Suppressor macrophage treated with lipopolysaccharide for 1 hour (primary cell): ENCODE measurements around the gene SH3RF3.
"Not testable (repeated sequence)": the region's sequence is repeated elsewhere in the genome, so short reads cannot be mapped to it uniquely, and the experiment has no call there.

Experiments used
- DNase-seq, 3 donors: peaks; one replicate each; pipeline ENCODE4 v3.0.0-alpha.2; 2020 to 2022

SH3RF3 gene

DNA sequence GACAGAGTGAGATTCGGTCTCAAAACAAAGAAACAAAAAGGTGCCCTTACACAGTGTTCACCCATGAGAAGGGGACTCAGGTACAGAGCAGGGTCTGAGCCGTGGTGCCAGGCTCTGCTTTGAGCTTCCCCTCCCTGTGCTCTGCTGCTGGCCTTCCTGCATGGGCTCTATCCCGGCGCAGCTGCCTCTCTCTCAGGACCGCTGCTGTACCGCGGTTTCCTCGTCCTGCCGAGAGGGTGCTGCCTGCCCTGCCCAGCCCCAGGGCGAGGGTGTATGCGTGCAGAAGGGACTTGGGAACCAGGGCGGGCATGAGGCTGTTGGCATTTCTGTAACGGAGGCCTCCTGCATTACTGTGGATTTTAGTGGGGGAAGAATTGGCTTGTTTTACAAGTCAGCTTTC is 30.1 kb downstream of the SH3RF3 start:
- DNase-seq = no peak

- no peak for DNase-seq
Measured at GRCh38 chr2:109160714-109161440, 31.9 kb downstream of the SH3RF3 start.

DNA sequence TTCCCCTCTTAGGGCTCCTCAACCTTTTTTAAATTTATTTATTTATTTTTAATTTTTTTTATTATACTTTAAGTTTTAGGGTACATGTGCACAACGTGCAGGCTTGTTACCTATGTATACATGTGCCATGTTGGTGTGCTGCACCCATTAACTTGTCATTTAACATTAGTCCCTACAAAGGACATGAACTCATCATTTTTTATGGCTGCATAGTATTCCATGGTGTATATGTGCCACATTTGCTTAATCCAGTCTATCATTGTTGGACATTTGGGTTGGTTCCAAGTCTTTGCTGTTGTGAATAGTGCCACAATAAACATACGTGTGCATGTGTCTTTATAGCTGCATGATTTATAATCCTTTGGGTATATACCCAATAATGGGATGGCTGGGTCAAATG is 33.4 kb downstream of the SH3RF3 start:
- not testable (repeated sequence) for DNase-seq

DNA sequence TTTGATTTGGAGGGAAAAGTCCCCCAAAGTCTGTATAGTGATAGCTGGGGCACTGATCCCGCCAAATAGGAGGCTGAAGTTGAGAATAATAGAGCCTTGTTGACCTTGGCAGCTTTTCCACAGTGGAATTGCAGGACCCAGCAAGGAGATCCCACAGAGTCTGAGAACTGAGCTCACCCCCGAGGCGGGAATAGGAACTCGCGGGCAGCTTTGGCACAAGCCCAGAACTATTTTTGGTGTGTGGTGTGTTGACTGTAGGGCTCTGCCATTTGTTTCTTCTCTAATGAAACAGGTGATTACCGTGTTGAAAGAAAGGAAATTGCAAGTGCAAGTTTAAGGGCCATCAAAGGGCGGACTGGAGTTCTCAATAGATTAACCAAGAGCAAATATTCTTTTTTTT is 34.0 kb downstream of the SH3RF3 start:
- DNase-seq = peak in 1 of 3 donors; percentile 10

GRCh38 chr2:109164311-109164710 is 35.3 kb downstream of the SH3RF3 start:
- DNase-seq = no peak

- DNase-seq = peak; percentile 32 to 44 (median 36)
Measured at GRCh38 chr2:109164739-109165221, 35.8 kb downstream of the SH3RF3 start.

DNA sequence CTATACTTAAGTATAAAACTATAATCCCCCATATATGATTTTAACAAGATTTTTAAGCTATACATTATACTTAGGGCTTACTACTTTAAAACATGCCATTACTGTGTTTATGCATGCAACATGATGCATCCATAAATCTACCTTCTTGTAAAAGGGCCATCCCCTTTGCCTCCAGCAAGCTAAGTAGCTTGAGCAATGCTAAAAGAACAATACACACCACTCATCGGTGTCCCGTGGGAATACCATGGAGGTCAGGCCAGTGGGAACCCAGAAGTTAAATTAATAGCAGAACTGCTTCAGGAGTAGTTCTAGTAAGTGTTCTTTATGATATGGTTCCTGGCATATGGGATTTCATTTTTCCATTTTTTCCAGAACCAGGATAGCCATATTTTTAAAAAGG is 37.8 kb downstream of the SH3RF3 start:
- DNase-seq = no peak

DNA sequence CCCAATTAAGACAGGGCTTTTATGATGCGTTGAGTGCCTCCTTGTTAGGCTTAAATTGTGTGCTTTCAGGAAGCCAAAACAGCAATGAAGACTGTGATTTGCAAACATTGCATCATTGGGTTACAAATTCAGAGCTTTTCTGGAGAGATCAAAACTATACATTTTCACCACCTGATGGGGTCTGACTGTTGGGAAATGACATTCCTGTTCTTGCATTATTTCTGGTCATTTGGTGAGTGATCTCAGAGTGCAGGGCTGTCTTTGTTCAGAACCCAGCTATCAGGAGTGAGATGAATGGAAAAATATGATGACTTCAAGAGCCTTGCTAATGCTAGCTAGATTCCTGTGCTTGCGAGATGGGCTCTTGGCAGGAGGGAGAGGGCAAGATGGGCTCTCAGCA is 39.1 kb downstream of the SH3RF3 start:
- DNase-seq = no peak

DNA sequence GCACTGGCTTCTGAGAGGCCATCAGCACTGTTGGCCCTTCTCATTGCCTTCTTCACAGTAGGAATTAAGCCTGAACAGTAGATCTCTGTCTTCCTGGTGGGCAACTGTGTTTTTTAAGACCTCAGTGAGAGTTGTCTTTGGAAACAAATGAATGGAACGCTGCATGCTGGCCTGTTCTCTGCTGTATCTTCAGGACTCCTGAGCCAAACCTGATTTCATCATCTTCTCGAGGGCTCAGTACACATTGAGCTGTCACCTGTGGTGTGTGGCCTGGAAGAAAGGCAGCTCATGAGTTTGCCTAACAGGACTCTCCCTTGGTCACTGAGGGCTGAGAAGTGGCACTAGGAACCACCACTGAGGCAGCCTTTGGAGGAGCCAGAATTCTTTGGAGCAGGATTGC is 39.7 kb downstream of the SH3RF3 start:
- no peak for DNase-seq

DNA sequence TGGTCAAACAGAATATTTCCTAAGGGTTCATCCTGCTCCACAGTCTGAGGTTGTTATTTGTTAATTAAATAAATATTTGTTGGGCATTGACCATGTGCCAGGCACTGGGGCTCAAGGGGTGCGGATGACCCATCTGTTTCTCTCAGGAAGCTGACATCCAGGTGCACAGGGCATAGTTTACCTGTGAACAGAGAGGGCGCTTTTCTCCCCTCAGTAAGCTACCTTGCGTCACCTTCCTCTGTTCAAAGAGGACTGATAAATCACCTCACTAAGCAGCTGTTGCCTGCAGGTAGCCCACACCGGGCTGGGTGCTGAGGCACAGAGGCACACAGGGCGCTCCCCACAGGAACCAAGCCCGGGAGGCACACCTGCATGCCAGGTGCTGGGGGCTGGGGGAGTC is 41.6 kb downstream of the SH3RF3 start:
- no peak for DNase-seq

DNA sequence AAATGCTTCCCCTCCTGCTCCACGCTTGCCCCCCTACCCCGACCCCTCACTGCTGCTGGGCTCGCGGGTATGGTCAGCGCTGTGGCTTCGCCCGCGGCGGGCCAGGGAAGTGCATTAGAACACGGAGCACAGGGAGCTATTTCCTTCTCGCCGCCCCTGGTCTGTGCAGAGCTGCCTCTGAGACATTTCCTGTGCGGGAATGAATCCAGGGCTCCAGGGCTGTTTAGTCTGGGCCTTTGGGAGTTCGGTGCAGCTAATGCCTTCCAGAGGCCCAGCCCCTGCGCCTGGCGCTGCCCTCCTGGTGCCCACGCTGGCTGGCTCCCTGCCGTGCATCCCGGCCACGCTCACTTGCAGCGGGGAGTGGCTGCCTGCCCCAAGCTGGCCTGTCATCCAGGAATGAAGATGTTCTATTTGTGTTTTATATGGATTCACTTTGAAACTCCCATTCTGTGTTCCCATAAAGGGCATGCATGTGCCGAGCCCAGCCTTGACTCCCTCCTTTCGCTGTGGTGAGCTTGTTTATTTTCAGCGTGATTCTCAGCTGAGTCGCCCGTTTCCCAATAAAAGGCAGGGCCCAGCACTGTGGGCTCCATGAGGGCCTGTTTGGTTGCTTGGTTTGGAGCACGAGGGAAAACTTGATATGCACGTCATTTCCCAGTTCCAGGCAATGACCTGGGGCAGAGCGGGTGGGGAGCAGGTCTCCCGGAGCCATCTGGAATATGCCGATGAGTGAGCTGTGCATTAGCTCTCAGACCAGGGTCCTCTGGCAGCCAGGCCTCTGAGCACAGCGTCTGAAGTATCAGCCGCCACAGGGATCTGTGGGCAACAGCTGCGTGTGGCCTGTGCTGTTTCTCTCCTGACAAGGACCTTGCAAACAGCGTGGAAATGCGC is 42.7 kb downstream of the SH3RF3 start:
- DNase-seq = peak in 1 of 3 donors; percentile 8

DNA sequence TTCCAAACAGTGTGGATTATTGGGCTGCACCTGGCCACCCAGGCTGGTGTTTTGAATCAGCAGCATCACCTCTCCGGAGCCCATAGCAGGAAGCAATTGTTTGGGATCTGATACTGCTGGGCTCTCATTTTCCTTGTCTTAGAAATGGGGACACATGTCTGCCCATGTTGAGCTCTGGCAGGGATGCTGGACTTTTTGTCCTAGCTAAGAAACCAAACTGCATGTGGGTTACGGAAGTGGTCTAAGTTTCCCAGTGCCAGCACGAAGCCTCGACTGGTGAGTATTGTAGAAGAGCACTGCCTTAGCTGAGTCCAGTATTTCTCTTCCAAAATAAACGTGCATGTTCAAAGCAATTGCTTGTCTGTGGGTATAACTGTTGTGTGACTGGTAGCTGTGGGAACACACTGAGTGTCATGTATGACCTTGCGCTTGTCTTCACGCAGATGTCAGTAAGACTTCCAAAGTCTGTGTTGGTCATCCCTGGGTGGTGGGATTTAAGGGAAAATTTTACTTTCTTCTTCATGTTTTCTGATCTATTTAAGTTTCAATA is 43.6 kb downstream of the SH3RF3 start:
- DNase-seq = no peak

GRCh38 chr2:109173311-109174171 is 44.5 kb downstream of the SH3RF3 start:
- DNase-seq = no peak

DNA sequence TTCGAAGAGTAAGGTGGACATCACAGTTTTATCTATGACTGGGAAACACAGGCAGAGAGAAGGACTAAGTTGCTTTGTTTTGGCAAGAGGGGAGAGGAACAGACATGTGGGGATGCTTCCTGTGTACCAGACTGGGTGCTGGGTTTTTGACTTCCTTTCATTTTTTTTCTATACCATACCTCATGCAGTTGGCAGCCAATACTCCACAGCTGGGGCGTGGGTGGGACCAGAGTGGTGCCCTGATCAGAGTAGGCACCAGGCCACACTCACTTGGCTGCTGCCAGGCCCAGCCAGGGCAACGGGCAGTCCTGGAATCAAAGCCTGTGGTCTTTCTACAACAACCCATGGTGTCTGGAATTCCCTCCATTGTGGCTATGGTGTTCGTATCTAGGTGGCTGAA is 45.2 kb downstream of the SH3RF3 start:
- no peak for DNase-seq

DNA sequence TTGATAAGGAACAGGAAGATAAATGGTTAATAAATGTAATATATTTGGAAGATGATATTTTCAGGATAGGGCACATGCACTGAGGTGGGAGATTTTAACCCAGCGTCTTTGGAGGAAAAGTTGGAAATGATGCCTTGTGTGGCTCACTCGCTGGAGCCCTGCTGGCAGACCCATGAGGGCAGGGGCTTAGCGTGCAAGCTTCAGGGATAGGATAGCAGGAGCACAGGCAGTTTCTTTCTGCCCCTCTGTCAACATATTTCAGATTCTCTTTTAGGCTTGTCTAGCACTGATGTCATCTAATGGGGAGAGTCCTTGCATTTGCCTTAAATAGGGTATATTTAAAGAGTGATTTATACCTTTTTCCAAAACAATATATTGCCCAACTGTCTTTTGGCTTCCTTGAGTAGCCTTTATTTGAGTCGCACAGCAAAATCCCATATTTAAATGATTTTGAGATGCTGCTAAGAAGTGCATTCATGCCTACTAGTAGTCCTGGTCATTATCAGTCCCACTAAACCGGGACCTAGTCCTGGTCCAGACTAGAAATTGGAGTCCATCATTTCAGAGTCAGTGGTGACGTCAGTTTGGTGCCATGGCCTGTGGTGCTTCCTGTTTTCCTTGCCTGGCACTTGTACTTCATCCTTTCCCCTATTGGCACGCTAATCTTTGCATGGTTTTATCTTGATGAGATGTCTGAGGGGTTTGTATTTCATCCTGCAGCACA is 45.8 kb downstream of the SH3RF3 start:
- no peak for DNase-seq

DNA sequence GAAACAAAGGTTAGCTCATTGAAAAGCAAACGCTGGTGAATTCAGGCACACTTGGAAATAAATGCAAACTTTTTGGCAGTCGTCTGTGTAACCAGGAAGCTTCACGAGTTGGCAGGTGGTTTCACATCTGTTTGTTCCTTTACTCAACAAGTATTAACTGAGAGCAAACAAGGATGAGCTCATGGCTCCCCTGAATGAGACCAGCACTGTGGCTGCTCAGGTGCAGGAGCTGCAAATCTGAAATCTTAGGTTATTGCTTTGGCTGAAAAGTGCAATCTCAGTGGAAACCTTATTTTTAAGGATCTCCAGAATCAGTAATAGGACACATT is 46.3 kb downstream of the SH3RF3 start:
- no peak for DNase-seq

DNA sequence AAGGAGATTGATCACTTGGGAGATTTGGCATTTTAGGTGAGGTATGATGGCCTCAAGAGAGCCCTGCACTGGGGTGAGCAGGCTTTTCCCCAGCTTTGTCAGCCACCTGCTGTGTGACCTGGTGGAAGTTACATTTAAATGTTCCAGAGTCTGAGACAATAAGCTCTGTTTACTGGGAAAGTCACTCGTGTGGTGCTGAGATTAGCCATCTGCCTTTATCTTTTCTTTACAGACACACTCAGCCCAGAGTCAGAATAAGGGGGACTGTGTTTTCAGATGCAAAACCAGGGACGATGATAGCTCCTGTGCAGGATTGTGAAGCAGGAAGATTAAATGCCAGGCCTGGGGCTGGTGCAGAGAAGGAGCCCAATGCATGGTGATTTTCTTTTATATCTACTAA is 47.9 kb downstream of the SH3RF3 start:
- DNase-seq = no peak

DNA sequence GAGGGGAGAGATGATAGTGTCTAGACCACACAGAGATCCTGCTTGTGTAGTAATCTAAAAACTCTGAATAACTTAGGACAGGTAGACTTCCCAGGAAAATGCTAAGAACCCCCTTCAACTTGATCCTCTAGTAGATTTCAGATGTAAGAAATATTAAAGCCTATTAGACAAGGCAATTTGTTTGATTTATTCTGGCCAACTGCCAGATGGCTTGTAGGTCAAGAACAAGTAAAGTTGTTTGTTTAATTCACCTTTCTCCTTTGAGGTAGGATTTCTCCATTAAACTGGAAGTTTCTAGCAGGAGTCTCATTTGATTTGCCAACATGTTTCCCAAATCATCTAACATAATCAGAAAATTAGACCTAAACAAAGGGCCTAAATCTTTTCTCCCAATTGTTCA is 48.6 kb downstream of the SH3RF3 start:
- no peak for DNase-seq

GRCh38 chr2:109178968-109179367 is 50.0 kb downstream of the SH3RF3 start:
- no peak for DNase-seq

GRCh38 chr2:109180786-109181185 is 51.8 kb downstream of the SH3RF3 start:
- DNase-seq = no peak

GRCh38 chr2:109182426-109182825 is 53.4 kb downstream of the SH3RF3 start:
- no peak for DNase-seq

- no peak for DNase-seq
Measured at GRCh38 chr2:109183871-109184270, 54.9 kb downstream of the SH3RF3 start.
